ENCODE measurements around the gene EHHADH.
"Not testable (repeated sequence)": the region's sequence is repeated elsewhere in the genome, so short reads cannot be mapped to it uniquely, and the experiment has no call there.

EHHADH gene

GRCh38 chr3:185253645-185254410 lies at the start of gene EHHADH:
TSS of gene EHHADH (minus strand) at chr3:185254049. CDS start at chr3:185254022, 27 bp downstream.
- no peak for TF ChIP-seq JUND (IDR thresholded peaks at IDR 0.05; ENCODE audit: low read depth)
- peak; percentile 88 to 94 for DNase-seq (ENCODE audit: low read depth in 1 of 2, low spot score in 1 of 2)
- in situ Hi-C loops (cut with HindIII; ENCODE audit: low pct_unique_long_range_greater_than_20kb, low sequenced_read_pairs): no loop called here

GRCh38 chr3:185299918-185300426 lies 46.1 kb upstream of the EHHADH start:
- in situ Hi-C loops (cut with HindIII; ENCODE audit: low pct_unique_long_range_greater_than_20kb, low sequenced_read_pairs): not testable (repeated sequence)

GRCh38 chr3:185297867-185298266 lies 44.0 kb upstream of the EHHADH start:
- in situ Hi-C loops (cut with HindIII; ENCODE audit: low pct_unique_long_range_greater_than_20kb, low sequenced_read_pairs): no loop called here
- DNase-seq (ENCODE audit: low read depth in 1 of 2, low spot score in 1 of 2): no peak
- no peak for TF ChIP-seq JUND (IDR thresholded peaks at IDR 0.05; ENCODE audit: low read depth)

More at GRCh38 chr3:185299918-185300426, 46.1 kb upstream of the EHHADH start:
- not testable (repeated sequence) for DNase-seq (ENCODE audit: low read depth in 1 of 2, low spot score in 1 of 2)

GRCh38 chr3:185292238-185292637 lies 38.4 kb upstream of the EHHADH start:
- DNase-seq (ENCODE audit: low read depth in 1 of 2, low spot score in 1 of 2): no peak
- in situ Hi-C loops (cut with HindIII; ENCODE audit: low pct_unique_long_range_greater_than_20kb, low sequenced_read_pairs): no loop called here
- no peak for TF ChIP-seq JUND (IDR thresholded peaks at IDR 0.05; ENCODE audit: low read depth)

- no peak for DNase-seq (ENCODE audit: low read depth in 1 of 2, low spot score in 1 of 2)
- TF ChIP-seq JUND (IDR thresholded peaks at IDR 0.05; ENCODE audit: low read depth): no peak
- in situ Hi-C loops (cut with HindIII; ENCODE audit: low pct_unique_long_range_greater_than_20kb, low sequenced_read_pairs): no loop called here
These were observed 36.4 kb upstream of the EHHADH start for GRCh38 chr3:185290266-185290665.

- no peak for TF ChIP-seq JUND (IDR thresholded peaks at IDR 0.05; ENCODE audit: low read depth)
- in situ Hi-C loops (cut with HindIII; ENCODE audit: low pct_unique_long_range_greater_than_20kb, low sequenced_read_pairs): no loop called here
- no peak for DNase-seq (ENCODE audit: low read depth in 1 of 2, low spot score in 1 of 2)
These were observed 29.6 kb upstream of the EHHADH start for GRCh38 chr3:185283374-185283935.

- in situ Hi-C loops (cut with HindIII; ENCODE audit: low pct_unique_long_range_greater_than_20kb, low sequenced_read_pairs): no loop called here
These were observed 29.0 kb upstream of the EHHADH start for GRCh38 chr3:185282696-185283373.

GRCh38 chr3:185280572-185281365 lies 26.9 kb upstream of the EHHADH start:
- in situ Hi-C loops (cut with HindIII; ENCODE audit: low pct_unique_long_range_greater_than_20kb, low sequenced_read_pairs): no loop called here
- peak; percentile 72 to 89 for DNase-seq (ENCODE audit: low read depth in 1 of 2, low spot score in 1 of 2)
- TF ChIP-seq JUND (IDR thresholded peaks at IDR 0.05; ENCODE audit: low read depth): no peak

More at GRCh38 chr3:185282696-185283373, 29.0 kb upstream of the EHHADH start:
- peak; percentile 95 to 100 for DNase-seq (ENCODE audit: low read depth in 1 of 2, low spot score in 1 of 2)
- TF ChIP-seq JUND (IDR thresholded peaks at IDR 0.05; ENCODE audit: low read depth): peak; percentile 46; the same call in 1 of the 2 replicates

GRCh38 chr3:185279587-185280138 lies 25.8 kb upstream of the EHHADH start:
- no peak for DNase-seq (ENCODE audit: low read depth in 1 of 2, low spot score in 1 of 2)
- TF ChIP-seq JUND (IDR thresholded peaks at IDR 0.05; ENCODE audit: low read depth): no peak
- in situ Hi-C loops (cut with HindIII; ENCODE audit: low pct_unique_long_range_greater_than_20kb, low sequenced_read_pairs): no loop called here

GRCh38 chr3:185276415-185276814 lies 22.6 kb upstream of the EHHADH start:
- in situ Hi-C loops (cut with HindIII; ENCODE audit: low pct_unique_long_range_greater_than_20kb, low sequenced_read_pairs): no loop called here
- no peak for DNase-seq (ENCODE audit: low read depth in 1 of 2, low spot score in 1 of 2)
- no peak for TF ChIP-seq JUND (IDR thresholded peaks at IDR 0.05; ENCODE audit: low read depth)

- no peak for TF ChIP-seq JUND (IDR thresholded peaks at IDR 0.05; ENCODE audit: low read depth)
- in situ Hi-C loops (cut with HindIII; ENCODE audit: low pct_unique_long_range_greater_than_20kb, low sequenced_read_pairs): no loop called here
- DNase-seq (ENCODE audit: low read depth in 1 of 2, low spot score in 1 of 2): no peak
These were observed 18.2 kb upstream of the EHHADH start for GRCh38 chr3:185272033-185272432.

- in situ Hi-C loops (cut with HindIII; ENCODE audit: low pct_unique_long_range_greater_than_20kb, low sequenced_read_pairs): no loop called here
- no peak for DNase-seq (ENCODE audit: low read depth in 1 of 2, low spot score in 1 of 2)
- no peak for TF ChIP-seq JUND (IDR thresholded peaks at IDR 0.05; ENCODE audit: low read depth)
These were observed 17.1 kb upstream of the EHHADH start for GRCh38 chr3:185270956-185271332.
